ENCODE results near the gene ADGRB2.

DNA sequence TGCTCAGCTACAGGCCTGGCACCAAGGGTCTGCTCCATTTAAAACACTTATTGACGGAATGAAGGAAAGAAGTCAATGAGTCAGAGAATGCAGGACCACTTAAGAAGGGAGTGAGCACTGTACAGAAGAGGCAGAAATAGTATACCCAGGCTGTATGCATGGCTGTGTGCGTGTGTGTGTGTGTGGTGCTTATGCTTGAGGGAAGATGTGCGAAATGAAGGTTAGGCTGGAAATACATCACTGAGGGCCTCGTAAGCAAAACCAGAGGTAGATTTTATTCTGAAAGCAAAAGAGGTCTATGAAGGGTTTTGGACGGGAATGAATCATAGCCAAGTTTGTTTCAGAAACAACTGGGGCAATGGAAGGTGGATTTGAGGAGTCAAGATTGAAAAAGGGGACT lies 9.7 kb upstream of the ADGRB2 start:
- TF ChIP-seq, protein P1, sequence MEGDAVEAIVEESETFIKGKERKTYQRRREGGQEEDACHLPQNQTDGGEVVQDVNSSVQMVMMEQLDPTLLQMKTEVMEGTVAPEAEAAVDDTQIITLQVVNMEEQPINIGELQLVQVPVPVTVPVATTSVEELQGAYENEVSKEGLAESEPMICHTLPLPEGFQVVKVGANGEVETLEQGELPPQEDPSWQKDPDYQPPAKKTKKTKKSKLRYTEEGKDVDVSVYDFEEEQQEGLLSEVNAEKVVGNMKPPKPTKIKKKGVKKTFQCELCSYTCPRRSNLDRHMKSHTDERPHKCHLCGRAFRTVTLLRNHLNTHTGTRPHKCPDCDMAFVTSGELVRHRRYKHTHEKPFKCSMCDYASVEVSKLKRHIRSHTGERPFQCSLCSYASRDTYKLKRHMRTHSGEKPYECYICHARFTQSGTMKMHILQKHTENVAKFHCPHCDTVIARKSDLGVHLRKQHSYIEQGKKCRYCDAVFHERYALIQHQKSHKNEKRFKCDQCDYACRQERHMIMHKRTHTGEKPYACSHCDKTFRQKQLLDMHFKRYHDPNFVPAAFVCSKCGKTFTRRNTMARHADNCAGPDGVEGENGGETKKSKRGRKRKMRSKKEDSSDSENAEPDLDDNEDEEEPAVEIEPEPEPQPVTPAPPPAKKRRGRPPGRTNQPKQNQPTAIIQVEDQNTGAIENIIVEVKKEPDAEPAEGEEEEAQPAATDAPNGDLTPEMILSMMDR (IDR thresholded peaks at IDR 0.05) = no peak
- no peak for TF ChIP-seq POLR2A (IDR thresholded peaks at IDR 0.05)
